Liver (tissue), 9 donors: ENCODE results near the gene CYB561. TPM values are rescaled to one million over a fixed set of nuclear protein-coding genes. Genes with fewer than 3 reads are reported as not detected.

Source experiments
- DNase-seq: peaks from one replicate; pipeline ENCODE4 v3.0.0-alpha.2; 2017; ENCODE audit warnings: low spot score
- H3K27ac ChIP-seq, 2 donors: one replicate each; pipeline ENCODE4 v1.7.0; 2013; ENCODE audit warnings: inconsistent platforms in 2 of 2, low read length in 2 of 2, control low read depth in 1 of 2, low read depth in 1 of 2, mild to moderate bottlenecking in 1 of 2
- H3K27me3 ChIP-seq, 4 donors: one replicate each; pipeline versions ENCODE4 v1.6.1 to v1.7.0; 2013; ENCODE audit warnings: low read length in 3 of 4, inconsistent platforms in 1 of 4, mild to moderate bottlenecking in 1 of 4, moderate library complexity in 1 of 4; ENCODE audit not compliant: control insufficient read depth in 4 of 4, insufficient read depth in 4 of 4
- H3K36me3 ChIP-seq, 4 donors: one replicate each; pipeline versions ENCODE4 v1.6.1 to v1.7.0; 2013; ENCODE audit warnings: low read length in 3 of 4, mild to moderate bottlenecking in 3 of 4, low read depth in 1 of 4, moderate library complexity in 1 of 4; ENCODE audit not compliant: control insufficient read depth in 4 of 4, insufficient read depth in 3 of 4
- H3K4me1 ChIP-seq, 4 donors: one replicate each; pipeline versions ENCODE4 v1.6.1 to v1.7.0; 2013; ENCODE audit warnings: low read length in 3 of 4, mild to moderate bottlenecking in 3 of 4, moderate library complexity in 1 of 4; ENCODE audit not compliant: control insufficient read depth in 4 of 4, insufficient read depth in 4 of 4
- H3K4me3 ChIP-seq, 3 donors: one replicate each; pipeline versions ENCODE4 v1.6.1 to v1.7.0; 2013; ENCODE audit warnings: low read length in 3 of 3, control low read depth in 1 of 3, low read depth in 1 of 3, mild to moderate bottlenecking in 1 of 3
- H3K9ac ChIP-seq, 2 donors: one replicate each; pipeline ENCODE4 v1.7.0; 2013; ENCODE audit warnings: low read length in 2 of 2, mild to moderate bottlenecking in 2 of 2, moderate library complexity in 2 of 2, control low read depth in 1 of 2, low read depth in 1 of 2
- H3K9me3 ChIP-seq, 4 donors: one replicate each; pipeline versions ENCODE4 v1.6.1 to v1.7.0; 2013; ENCODE audit warnings: low read length in 3 of 4; ENCODE audit not compliant: control insufficient read depth in 4 of 4
- EGR1 ChIP-seq, 2 donors: IDR thresholded peaks; 2 replicates each; pipeline ENCODE4 v1.6.1; 2016 to 2018; ENCODE audit warnings: antibody characterized with exemption in 2 of 2, low read depth in 2 of 2
- GABPA ChIP-seq, 2 donors: IDR thresholded peaks in 1 of 2; conservative IDR thresholded peaks in 1 of 2; 2 replicates each; pipeline ENCODE4 v1.6.1; 2016; ENCODE audit warnings: antibody characterized with exemption in 2 of 2, mild to moderate bottlenecking in 1 of 2, moderate library complexity in 1 of 2
- HNF4A ChIP-seq, 2 donors: conservative IDR thresholded peaks; 2 replicates each; pipeline ENCODE4 v1.6.1; 2016; ENCODE audit warnings: antibody characterized with exemption in 2 of 2, mild to moderate bottlenecking in 2 of 2
- HNF4G ChIP-seq: IDR thresholded peaks from 2 replicates; pipeline ENCODE4 v1.6.1; 2016; ENCODE audit warnings: antibody characterized with exemption
- NR2F2 ChIP-seq: IDR thresholded peaks from 2 replicates; pipeline ENCODE4 v1.6.1; 2016; ENCODE audit warnings: antibody characterized with exemption
- RAD21 ChIP-seq, 2 donors: IDR thresholded peaks; 2 replicates each; pipeline ENCODE4 v1.6.1; 2016; ENCODE audit warnings: antibody characterized with exemption in 2 of 2, mild to moderate bottlenecking in 2 of 2
- RXRA ChIP-seq, 2 donors: IDR thresholded peaks; 2 replicates each; pipeline ENCODE4 v1.6.1; 2017 to 2018; ENCODE audit warnings: antibody characterized with exemption in 2 of 2, mild to moderate bottlenecking in 1 of 2
- TAF1 ChIP-seq: conservative IDR thresholded peaks from 2 replicates; pipeline ENCODE4 v1.6.1; 2016; ENCODE audit warnings: antibody characterized with exemption, mild to moderate bottlenecking
- YY1 ChIP-seq: IDR thresholded peaks from 2 replicates; pipeline ENCODE4 v1.6.1; 2016; ENCODE audit warnings: antibody characterized with exemption, mild to moderate bottlenecking
- WGBS: extraction: QIAGEN DNeasy Blood & Tissue Kit; methylation state at CpG from one replicate; pipeline ENCODE4 v1.1.7; 2013; 5-methylcytosine and 5-hydroxymethylcytosine counted together
- polyA plus RNA-seq, 2 donors: library from polyadenylated mRNA; stranded (reverse) in 1 of 2; unstranded in 1 of 2; fragments of 200-250 nt in 1 of 2; fragments of >200 nt in 1 of 2; fragmentation: Nextera tagmentation in 1 of 2; extraction: Ambion mirVana in 1 of 2; gene quantifications; one replicate each; pipeline versions ENCODE4 v1.2.1 to v1.2.3, GENCODE V29; 2013 to 2015
- total RNA-seq, 2 donors: library from RNA; depleted of rRNA; stranded (reverse); fragments of >200 nt; gene quantifications; one replicate each; pipeline ENCODE4 v1.2.3, GENCODE V29; 2014
- TF ChIP-seq, protein P1 (sequence below): IDR thresholded peaks from 2 replicates; pipeline ENCODE4 v1.6.1; 2016; ENCODE audit warnings: antibody characterized with exemption, mild to moderate bottlenecking
- TF ChIP-seq, protein P2 (sequence below): IDR thresholded peaks from 2 replicates; pipeline ENCODE4 v1.6.1; 2016; ENCODE audit warnings: antibody characterized with exemption
- TF ChIP-seq, protein P3 (sequence below): IDR thresholded peaks from 2 replicates; pipeline ENCODE4 v1.6.1; 2016; ENCODE audit warnings: antibody characterized with exemption
- TF ChIP-seq, protein P4 (sequence below): fragments of 150-350 bp; IDR thresholded peaks from 2 replicates; pipeline ENCODE4 v1.5.1; 2017; ENCODE audit warnings: improper control_type of control experiment, low read depth, low read length; ENCODE audit not compliant: missing input control
- donor health status: healthy.
- donor health status: healthy.
- donor health status: healthy.
- donor health status: healthy.
- donor health status: healthy.

Gene CYB561
- total and polyA plus RNA-seq, 4 donors = 0.93 to 18.5 (median 12.9) TPM

DNA sequence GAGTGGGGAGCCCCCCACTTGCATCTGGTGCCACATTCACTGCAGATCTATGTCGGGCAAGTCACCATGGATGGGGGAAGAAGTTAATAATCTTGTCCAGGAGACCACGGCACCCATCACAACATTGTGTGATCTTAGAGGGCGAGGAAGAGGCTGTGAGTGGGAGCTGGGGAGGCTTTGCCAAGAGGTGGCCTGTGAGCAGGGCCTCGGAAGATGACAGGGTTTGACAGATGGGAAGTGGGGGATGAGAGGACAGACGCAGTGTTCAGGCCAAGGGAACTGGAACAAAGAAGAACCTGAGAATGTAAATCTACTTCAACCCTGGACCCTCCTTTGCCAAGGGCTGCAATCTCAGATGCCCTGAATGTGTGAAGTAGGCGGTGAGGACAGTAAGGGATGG is 43.2 kb upstream of the CYB561 start:
- WGBS = 91% methylated on average over 6 of the region's 6 CpGs

DNA sequence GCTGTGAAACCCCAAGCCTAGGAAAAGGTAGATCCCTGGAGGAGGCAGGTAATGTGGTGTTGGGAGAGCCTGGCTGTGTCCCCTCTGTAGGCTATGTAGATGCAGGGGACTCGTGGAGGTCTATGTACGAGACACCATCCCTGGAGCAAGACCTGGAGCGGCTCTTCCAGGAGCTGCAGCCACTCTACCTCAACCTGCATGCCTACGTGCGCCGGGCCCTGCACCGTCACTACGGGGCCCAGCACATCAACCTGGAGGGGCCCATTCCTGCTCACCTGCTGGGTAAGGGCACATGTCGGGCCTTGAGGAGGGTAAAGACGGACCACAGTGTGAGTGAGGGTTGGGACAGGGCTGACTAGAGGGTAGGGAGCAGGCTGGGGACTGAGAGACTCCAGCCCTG is 42.7 kb upstream of the CYB561 start:
- no peak for DNase-seq
- no peak overlapping the region for H3K4me3 ChIP-seq
- WGBS = 95% methylated on average over 10 of the region's 10 CpGs
- H3K27ac ChIP-seq = no peak overlapping the region
- TF ChIP-seq RXRA (IDR thresholded peaks at IDR 0.05) = no peak
- TF ChIP-seq NR2F2 = no peak
- TF ChIP-seq, protein P1, sequence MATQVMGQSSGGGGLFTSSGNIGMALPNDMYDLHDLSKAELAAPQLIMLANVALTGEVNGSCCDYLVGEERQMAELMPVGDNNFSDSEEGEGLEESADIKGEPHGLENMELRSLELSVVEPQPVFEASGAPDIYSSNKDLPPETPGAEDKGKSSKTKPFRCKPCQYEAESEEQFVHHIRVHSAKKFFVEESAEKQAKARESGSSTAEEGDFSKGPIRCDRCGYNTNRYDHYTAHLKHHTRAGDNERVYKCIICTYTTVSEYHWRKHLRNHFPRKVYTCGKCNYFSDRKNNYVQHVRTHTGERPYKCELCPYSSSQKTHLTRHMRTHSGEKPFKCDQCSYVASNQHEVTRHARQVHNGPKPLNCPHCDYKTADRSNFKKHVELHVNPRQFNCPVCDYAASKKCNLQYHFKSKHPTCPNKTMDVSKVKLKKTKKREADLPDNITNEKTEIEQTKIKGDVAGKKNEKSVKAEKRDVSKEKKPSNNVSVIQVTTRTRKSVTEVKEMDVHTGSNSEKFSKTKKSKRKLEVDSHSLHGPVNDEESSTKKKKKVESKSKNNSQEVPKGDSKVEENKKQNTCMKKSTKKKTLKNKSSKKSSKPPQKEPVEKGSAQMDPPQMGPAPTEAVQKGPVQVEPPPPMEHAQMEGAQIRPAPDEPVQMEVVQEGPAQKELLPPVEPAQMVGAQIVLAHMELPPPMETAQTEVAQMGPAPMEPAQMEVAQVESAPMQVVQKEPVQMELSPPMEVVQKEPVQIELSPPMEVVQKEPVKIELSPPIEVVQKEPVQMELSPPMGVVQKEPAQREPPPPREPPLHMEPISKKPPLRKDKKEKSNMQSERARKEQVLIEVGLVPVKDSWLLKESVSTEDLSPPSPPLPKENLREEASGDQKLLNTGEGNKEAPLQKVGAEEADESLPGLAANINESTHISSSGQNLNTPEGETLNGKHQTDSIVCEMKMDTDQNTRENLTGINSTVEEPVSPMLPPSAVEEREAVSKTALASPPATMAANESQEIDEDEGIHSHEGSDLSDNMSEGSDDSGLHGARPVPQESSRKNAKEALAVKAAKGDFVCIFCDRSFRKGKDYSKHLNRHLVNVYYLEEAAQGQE = no peak
- TF ChIP-seq, protein P2, sequence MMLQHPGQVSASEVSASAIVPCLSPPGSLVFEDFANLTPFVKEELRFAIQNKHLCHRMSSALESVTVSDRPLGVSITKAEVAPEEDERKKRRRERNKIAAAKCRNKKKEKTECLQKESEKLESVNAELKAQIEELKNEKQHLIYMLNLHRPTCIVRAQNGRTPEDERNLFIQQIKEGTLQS = no peak
- TF ChIP-seq, protein P3, sequence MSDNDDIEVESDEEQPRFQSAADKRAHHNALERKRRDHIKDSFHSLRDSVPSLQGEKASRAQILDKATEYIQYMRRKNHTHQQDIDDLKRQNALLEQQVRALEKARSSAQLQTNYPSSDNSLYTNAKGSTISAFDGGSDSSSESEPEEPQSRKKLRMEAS = no peak
- no peak for TF ChIP-seq EGR1 (IDR thresholded peaks at IDR 0.05; ENCODE audit: low read depth in 2 of 2)
- H3K27me3 ChIP-seq = no peaks in the 10 kb centered on the region
- no peaks in the 10 kb centered on the region for H3K4me1 ChIP-seq
- H3K9ac ChIP-seq = no peak overlapping the region
- H3K9me3 ChIP-seq = no peaks in the 10 kb centered on the region
- H3K36me3 ChIP-seq = no peaks in the 10 kb centered on the region

More for the DNA sequence above, 43.2 kb upstream of the CYB561 start:
- H3K27ac ChIP-seq = no peak overlapping the region
- TF ChIP-seq YY1 (no peak), HNF4A (conservative IDR thresholded peaks at IDR 0.05) (no peak), GABPA (IDR thresholded peaks at IDR 0.05 in 1 of 2, conservative IDR thresholded peaks at IDR 0.05 in 1 of 2) (no peak), TAF1 (no peak), HNF4G (no peak), EGR1 (IDR thresholded peaks at IDR 0.05; ENCODE audit: low read depth in 2 of 2) (no peak), NR2F2 (no peak)
- H3K27me3 ChIP-seq = no peaks in the 10 kb centered on the region
- DNase-seq = no peak
- H3K4me1 ChIP-seq = no peaks in the 10 kb centered on the region
- no peaks in the 10 kb centered on the region for H3K36me3 ChIP-seq
- H3K9me3 ChIP-seq = no peaks in the 10 kb centered on the region
- H3K9ac ChIP-seq = no peak overlapping the region
- H3K4me3 ChIP-seq = no peak overlapping the region

DNA sequence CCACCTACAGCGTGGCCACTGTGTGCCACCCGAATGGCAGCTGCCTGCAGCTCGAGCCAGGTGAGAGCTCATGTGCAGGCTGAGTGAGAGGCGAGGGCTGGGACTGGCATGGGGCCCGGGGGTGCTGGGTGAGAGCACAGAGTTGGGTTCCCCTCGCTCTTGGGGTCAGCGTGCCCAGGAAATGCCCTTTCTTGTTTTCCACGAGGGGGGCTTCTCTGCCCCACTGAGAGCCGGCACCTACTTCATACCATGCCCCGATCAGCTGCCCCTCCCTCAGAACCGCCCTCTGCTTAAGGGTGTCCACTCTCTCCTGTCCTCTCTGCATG is 40.9 kb upstream of the CYB561 start:
- no peak for DNase-seq
- Histone ChIP-seq H3K27ac (no peak overlapping the region), H3K9me3 (no peaks in the 10 kb centered on the region), H3K4me1 (no peaks in the 10 kb centered on the region), H3K36me3 (no peaks in the 10 kb centered on the region), H3K4me3 (no peak overlapping the region), H3K9ac (no peak overlapping the region), H3K27me3 (no peaks in the 10 kb centered on the region)
- TF ChIP-seq GABPA (IDR thresholded peaks at IDR 0.05 in 1 of 2, conservative IDR thresholded peaks at IDR 0.05 in 1 of 2) (no peak), HNF4G (no peak), TAF1 (no peak), EGR1 (IDR thresholded peaks at IDR 0.05; ENCODE audit: low read depth in 2 of 2) (no peak), YY1 (no peak), NR2F2 (no peak), HNF4A (conservative IDR thresholded peaks at IDR 0.05) (no peak), RAD21 (IDR thresholded peaks at IDR 0.05) (no peak)
- TF ChIP-seq, protein P1 = no peak
- TF ChIP-seq, protein P4, sequence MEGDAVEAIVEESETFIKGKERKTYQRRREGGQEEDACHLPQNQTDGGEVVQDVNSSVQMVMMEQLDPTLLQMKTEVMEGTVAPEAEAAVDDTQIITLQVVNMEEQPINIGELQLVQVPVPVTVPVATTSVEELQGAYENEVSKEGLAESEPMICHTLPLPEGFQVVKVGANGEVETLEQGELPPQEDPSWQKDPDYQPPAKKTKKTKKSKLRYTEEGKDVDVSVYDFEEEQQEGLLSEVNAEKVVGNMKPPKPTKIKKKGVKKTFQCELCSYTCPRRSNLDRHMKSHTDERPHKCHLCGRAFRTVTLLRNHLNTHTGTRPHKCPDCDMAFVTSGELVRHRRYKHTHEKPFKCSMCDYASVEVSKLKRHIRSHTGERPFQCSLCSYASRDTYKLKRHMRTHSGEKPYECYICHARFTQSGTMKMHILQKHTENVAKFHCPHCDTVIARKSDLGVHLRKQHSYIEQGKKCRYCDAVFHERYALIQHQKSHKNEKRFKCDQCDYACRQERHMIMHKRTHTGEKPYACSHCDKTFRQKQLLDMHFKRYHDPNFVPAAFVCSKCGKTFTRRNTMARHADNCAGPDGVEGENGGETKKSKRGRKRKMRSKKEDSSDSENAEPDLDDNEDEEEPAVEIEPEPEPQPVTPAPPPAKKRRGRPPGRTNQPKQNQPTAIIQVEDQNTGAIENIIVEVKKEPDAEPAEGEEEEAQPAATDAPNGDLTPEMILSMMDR = no peak
- TF ChIP-seq, protein P2 = no peak
- 86% methylated on average over 11 of the region's 11 CpGs for whole genome bisulfite sequencing
